GM21515 (cell line): ENCODE measurements around the gene ACOT2.

ENCODE experiments used
- ATAC-seq: cut with Tn5 transposase; IDR thresholded peaks from one replicate; pipeline ENCODE4 v1.9.1; 2021; ENCODE audit not compliant: unreplicated experiment

The ACOT2 gene

GRCh38 chr14:73613419-73613963, 44.5 kb downstream of the ACOT2 start:
- no peak for ATAC-seq

GRCh38 chr14:73616831-73617230, 47.8 kb downstream of the ACOT2 start:
- ATAC-seq = no peak

DNA sequence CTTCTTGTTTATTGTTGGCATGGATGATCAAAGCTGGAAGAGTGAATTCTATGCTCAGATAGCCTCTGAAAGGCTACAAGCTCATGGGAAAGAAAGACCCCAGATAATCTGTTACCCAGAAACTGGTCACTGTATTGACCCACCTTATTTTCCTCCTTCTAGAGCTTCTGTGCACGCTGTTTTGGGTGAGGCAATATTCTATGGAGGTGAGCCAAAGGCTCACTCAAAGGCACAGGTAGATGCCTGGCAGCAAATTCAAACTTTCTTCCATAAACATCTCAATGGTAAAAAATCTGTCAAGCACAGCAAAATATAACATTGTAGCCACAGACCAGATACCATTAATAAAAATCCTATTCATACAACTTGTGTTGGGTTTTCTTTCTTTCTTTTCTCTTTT, 50.5 kb downstream of the ACOT2 start:
- no peak for ATAC-seq

GRCh38 chr14:73620268-73620667, 51.3 kb downstream of the ACOT2 start:
- no peak for ATAC-seq

GRCh38 chr14:73623504-73624054, 54.6 kb downstream of the ACOT2 start:
- no peak for ATAC-seq
